DND-41 (cell line): ENCODE results near the gene IL1RAPL2.

Experiments
- EZH2 ChIP-seq: IDR thresholded peaks from 3 replicates; pipeline ENCODE4 v1.6.1; 2012; ENCODE audit warnings: borderline replicate concordance, low read depth, mild to moderate bottlenecking, moderate library complexity, low read length, inconsistent platforms; ENCODE audit not compliant: severe bottlenecking
- TF ChIP-seq, protein P1 (sequence below): IDR thresholded peaks from 2 replicates; pipeline ENCODE4 v1.5.1; 2012; ENCODE audit warnings: borderline replicate concordance, low read length, moderate library complexity, mild to moderate bottlenecking; ENCODE audit not compliant: poor library complexity, severe bottlenecking; ENCODE audit errors: extremely low read depth

DNA sequence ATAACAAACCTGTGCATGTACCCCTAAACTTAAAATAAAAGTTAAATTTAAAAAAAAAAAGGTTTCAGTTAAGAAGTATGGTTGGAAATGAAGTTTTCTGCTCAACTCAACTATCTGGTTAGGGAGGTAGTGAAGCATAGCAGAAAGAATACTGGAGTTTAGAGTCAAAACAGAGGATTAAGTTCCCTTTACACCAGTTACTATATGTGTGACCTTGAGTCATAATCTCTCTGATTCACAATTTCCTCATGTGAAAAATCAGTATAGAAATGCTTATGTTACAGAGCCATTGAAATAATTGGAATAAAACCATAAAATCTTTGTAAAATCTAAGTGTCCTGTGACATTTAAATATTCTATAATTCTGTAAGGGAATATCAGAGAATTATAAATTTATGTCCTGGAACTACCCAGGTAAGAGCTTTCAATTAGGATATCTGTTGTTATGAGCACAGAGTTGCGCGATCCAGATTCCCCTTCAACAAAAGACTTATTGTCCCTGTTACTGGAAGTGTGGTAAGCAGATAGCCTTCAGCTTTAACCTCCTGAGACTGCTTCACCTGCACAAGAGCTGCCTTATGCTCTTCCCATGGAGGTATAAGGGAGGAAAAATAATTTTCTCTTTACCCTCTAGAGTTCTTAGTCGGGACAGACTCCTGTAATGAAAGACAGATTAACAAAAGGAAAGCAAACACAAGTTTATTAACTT is 1052.5 kb downstream of the IL1RAPL2 start:
- TF ChIP-seq, protein P1, sequence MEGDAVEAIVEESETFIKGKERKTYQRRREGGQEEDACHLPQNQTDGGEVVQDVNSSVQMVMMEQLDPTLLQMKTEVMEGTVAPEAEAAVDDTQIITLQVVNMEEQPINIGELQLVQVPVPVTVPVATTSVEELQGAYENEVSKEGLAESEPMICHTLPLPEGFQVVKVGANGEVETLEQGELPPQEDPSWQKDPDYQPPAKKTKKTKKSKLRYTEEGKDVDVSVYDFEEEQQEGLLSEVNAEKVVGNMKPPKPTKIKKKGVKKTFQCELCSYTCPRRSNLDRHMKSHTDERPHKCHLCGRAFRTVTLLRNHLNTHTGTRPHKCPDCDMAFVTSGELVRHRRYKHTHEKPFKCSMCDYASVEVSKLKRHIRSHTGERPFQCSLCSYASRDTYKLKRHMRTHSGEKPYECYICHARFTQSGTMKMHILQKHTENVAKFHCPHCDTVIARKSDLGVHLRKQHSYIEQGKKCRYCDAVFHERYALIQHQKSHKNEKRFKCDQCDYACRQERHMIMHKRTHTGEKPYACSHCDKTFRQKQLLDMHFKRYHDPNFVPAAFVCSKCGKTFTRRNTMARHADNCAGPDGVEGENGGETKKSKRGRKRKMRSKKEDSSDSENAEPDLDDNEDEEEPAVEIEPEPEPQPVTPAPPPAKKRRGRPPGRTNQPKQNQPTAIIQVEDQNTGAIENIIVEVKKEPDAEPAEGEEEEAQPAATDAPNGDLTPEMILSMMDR: no peak
- no peak for TF ChIP-seq EZH2
